Astrocyte (in vitro differentiated cells and primary cell): ENCODE results near the gene PMP22. TPM values are rescaled to one million over a fixed set of nuclear protein-coding genes. Genes with fewer than 3 reads are reported as not detected.

Source experiments
- DNase-seq: peaks from one replicate; pipeline ENCODE4 v3.0.0-alpha.2; 2010; ENCODE audit warnings: low read depth
- FAIRE-seq: peaks from 2 replicates; lab custom pipeline; 2011; peaks lifted over from hg19 to GRCh38; lab: Jason Lieb, UNC
- H2AFZ ChIP-seq: 2 replicates; pipeline ENCODE4 v1.6.0; 2012; ENCODE audit warnings: low read depth, low read length, inconsistent platforms
- H3K27ac ChIP-seq: 2 replicates; pipeline ENCODE4 v1.5.1; 2011; ENCODE audit warnings: low read depth, low read length, inconsistent platforms
- H3K27me3 ChIP-seq: 2 replicates; pipeline ENCODE4 v1.6.0; 2011; ENCODE audit warnings: low read length, inconsistent platforms; ENCODE audit not compliant: insufficient read depth
- H3K36me3 ChIP-seq: 2 replicates; pipeline ENCODE4 v1.5.1; 2011; ENCODE audit warnings: low read length, inconsistent platforms; ENCODE audit not compliant: insufficient read depth
- H3K4me1 ChIP-seq: 2 replicates; pipeline ENCODE4 v1.5.1; 2011; ENCODE audit warnings: low read length, inconsistent platforms; ENCODE audit not compliant: insufficient read depth
- H3K4me2 ChIP-seq: 2 replicates; pipeline ENCODE4 v1.6.0; 2012; ENCODE audit warnings: low read length, inconsistent platforms
- H3K4me3 ChIP-seq: 2 replicates; pipeline ENCODE4 v1.5.1; 2011; ENCODE audit warnings: low read depth, mild to moderate bottlenecking, low read length, inconsistent platforms; ENCODE audit not compliant: insufficient read depth
- H3K79me2 ChIP-seq: 2 replicates; pipeline ENCODE4 v1.6.0; 2012; ENCODE audit warnings: mild to moderate bottlenecking, low read length, inconsistent platforms; ENCODE audit not compliant: insufficient read depth
- H3K9ac ChIP-seq: 2 replicates; pipeline ENCODE4 v1.6.0; 2012; ENCODE audit warnings: mild to moderate bottlenecking, low read length, inconsistent platforms
- H3K9me3 ChIP-seq: 2 replicates; pipeline ENCODE4 v1.5.1; 2012; ENCODE audit warnings: low read depth, mild to moderate bottlenecking, low read length, inconsistent platforms; ENCODE audit not compliant: insufficient read depth
- H4K20me1 ChIP-seq: 2 replicates; pipeline ENCODE4 v1.6.0; 2012; ENCODE audit warnings: low read length, inconsistent platforms; ENCODE audit not compliant: insufficient read depth
- H3K27ac Mint-ChIP-seq: one replicate; pipeline ENCODE4 v1.8.0; 2021; ENCODE audit warnings: mild to moderate bottlenecking, mixed read lengths; ENCODE audit not compliant: unreplicated experiment
- H3K27me3 Mint-ChIP-seq: one replicate; pipeline ENCODE4 v1.8.0; 2021; ENCODE audit warnings: low read depth, mixed read lengths; ENCODE audit not compliant: unreplicated experiment
- H3K36me3 Mint-ChIP-seq: one replicate; pipeline ENCODE4 v1.8.0; 2021; ENCODE audit warnings: low read depth, mixed read lengths; ENCODE audit not compliant: unreplicated experiment
- H3K4me1 Mint-ChIP-seq: one replicate; pipeline ENCODE4 v1.8.0; 2021; ENCODE audit warnings: low read depth, mixed read lengths; ENCODE audit not compliant: unreplicated experiment
- H3K4me3 Mint-ChIP-seq: one replicate; pipeline ENCODE4 v1.8.0; 2021; ENCODE audit warnings: mild to moderate bottlenecking, moderate library complexity, mixed read lengths; ENCODE audit not compliant: unreplicated experiment
- H3K9me3 Mint-ChIP-seq: one replicate; pipeline ENCODE4 v1.8.0; 2021; ENCODE audit warnings: mild to moderate bottlenecking, mixed read lengths; ENCODE audit not compliant: unreplicated experiment
- CTCF ChIP-seq: IDR thresholded peaks from 2 replicates; pipeline ENCODE4 v1.5.1; 2011; ENCODE audit warnings: low read depth, mild to moderate bottlenecking, inconsistent platforms, low read length, moderate library complexity; ENCODE audit not compliant: insufficient read depth
- EZH2 ChIP-seq: IDR thresholded peaks from 2 replicates; pipeline ENCODE4 v1.6.1; 2012; ENCODE audit warnings: mild to moderate bottlenecking, low read length, inconsistent platforms; ENCODE audit not compliant: insufficient read depth
- total RNA-seq: library from RNA; stranded (reverse); gene quantifications from 2 replicates; pipeline ENCODE4 v1.2.1, GENCODE V29; 2021

The PMP22 gene
- total RNA-seq, 1 donor from 2014 or later, result 41.7 TPM

DNA sequence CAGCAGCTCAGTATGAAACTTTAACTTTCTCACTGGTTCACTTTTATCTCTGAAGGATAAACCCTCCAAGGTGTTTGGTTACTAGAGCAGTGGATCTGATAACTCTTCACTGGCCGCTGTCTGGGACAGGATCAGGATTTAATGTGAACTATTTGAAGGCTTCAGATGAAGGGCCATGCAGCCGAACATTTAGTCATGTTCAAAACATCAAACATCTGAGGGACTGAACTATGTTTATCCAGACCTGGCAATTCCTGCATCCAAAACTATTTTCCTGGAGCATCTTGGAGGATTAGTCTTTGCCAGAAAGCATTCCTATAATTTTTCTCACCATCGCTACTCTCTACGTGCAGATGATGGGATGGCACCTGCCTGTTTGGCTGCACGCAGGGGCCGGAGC lies 20.3 kb upstream of the PMP22 start:
- H3K27me3 Mint-ChIP-seq, result peaks cover 3% of the 10 kb centered on the region
- no peaks in the 10 kb centered on the region for H3K36me3 Mint-ChIP-seq
- Histone ChIP-seq H3K9ac (no peak overlapping the region), H4K20me1 (no peaks in the 10 kb centered on the region), H3K79me2 (no peaks in the 10 kb centered on the region), H2AFZ (no peak overlapping the region), H3K27me3 (no peaks in the 10 kb centered on the region), H3K36me3 (no peaks in the 10 kb centered on the region), H3K4me3 (no peak overlapping the region), H3K27ac (no peak overlapping the region), H3K9me3 (no peaks in the 10 kb centered on the region), H3K4me1 (peaks cover 3% of the 10 kb centered on the region), H3K4me2 (no peak overlapping the region)
- FAIRE-seq (no peak), DNase-seq (no peak)
- TF ChIP-seq CTCF (no peak), EZH2 (no peak)
- H3K4me3 Mint-ChIP-seq, result no peak overlapping the region
- H3K27ac Mint-ChIP-seq, result peak overlapping the region; percentile 26
- peaks cover 5% of the 10 kb centered on the region for H3K9me3 Mint-ChIP-seq
- no peaks in the 10 kb centered on the region for H3K4me1 Mint-ChIP-seq

- Histone ChIP-seq H3K79me2 (no peaks in the 10 kb centered on the region), H3K27me3 (no peaks in the 10 kb centered on the region), H3K36me3 (no peaks in the 10 kb centered on the region), H3K4me2 (no peak overlapping the region), H2AFZ (no peak overlapping the region), H3K27ac (no peak overlapping the region), H3K9me3 (no peaks in the 10 kb centered on the region), H3K4me3 (no peak overlapping the region), H4K20me1 (no peaks in the 10 kb centered on the region), H3K9ac (no peak overlapping the region), H3K4me1 (peaks cover 3% of the 10 kb centered on the region)
- peaks cover 3% of the 10 kb centered on the region for H3K27me3 Mint-ChIP-seq
- H3K27ac Mint-ChIP-seq, result no peak overlapping the region
- no peaks in the 10 kb centered on the region for H3K36me3 Mint-ChIP-seq
- H3K9me3 Mint-ChIP-seq, result peaks cover 5% of the 10 kb centered on the region
- FAIRE-seq, result no peak
- peaks cover 6% of the 10 kb centered on the region for H3K4me1 Mint-ChIP-seq
- no peak overlapping the region for H3K4me3 Mint-ChIP-seq
- TF ChIP-seq EZH2 (no peak), CTCF (no peak)
- DNase-seq, result no peak
Measured at GRCh38 chr17:15284537-15284936, 19.4 kb upstream of the PMP22 start.

DNA sequence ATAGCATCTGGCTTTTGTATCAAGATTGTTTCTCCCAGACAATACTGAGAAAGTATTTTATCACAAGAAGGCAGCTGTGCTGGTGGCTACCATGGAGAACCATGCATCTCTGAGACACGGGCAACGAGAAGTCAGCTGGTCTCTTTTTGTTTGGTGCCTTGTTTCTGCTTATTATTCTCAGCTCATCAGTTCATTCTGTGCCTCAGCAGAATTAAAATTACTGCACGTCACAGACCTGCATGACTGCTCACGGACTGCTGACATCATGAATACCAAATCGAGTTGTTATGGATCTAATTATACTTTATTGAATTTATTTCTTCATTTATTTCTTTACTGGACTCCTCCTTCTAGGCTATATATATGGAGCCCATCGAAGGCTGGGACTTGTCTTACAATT lies 19.0 kb upstream of the PMP22 start:
- Histone ChIP-seq H2AFZ (no peak overlapping the region), H3K4me1 (peaks cover 3% of the 10 kb centered on the region), H3K4me2 (no peak overlapping the region), H3K27ac (no peak overlapping the region), H4K20me1 (no peaks in the 10 kb centered on the region), H3K9me3 (no peaks in the 10 kb centered on the region), H3K9ac (no peak overlapping the region), H3K36me3 (no peaks in the 10 kb centered on the region), H3K27me3 (no peaks in the 10 kb centered on the region), H3K4me3 (no peak overlapping the region), H3K79me2 (no peaks in the 10 kb centered on the region)
- no peaks in the 10 kb centered on the region for H3K36me3 Mint-ChIP-seq
- DNase-seq (no peak), FAIRE-seq (no peak)
- H3K4me3 Mint-ChIP-seq, result no peak overlapping the region
- H3K9me3 Mint-ChIP-seq, result peaks cover 5% of the 10 kb centered on the region
- H3K27ac Mint-ChIP-seq, result no peak overlapping the region
- peaks cover 10% of the 10 kb centered on the region for H3K4me1 Mint-ChIP-seq
- peaks cover 3% of the 10 kb centered on the region for H3K27me3 Mint-ChIP-seq
- TF ChIP-seq EZH2, result no peak
- no peak for TF ChIP-seq CTCF
